ENCODE measurements around the gene ZNF580. TPM values are rescaled to one million over a fixed set of nuclear protein-coding genes. Genes with fewer than 3 reads are reported as not detected.

The ZNF580 gene
- polyA plus RNA-seq, 1 donor: 39.9 TPM

GRCh38 chr19:55644191-55644833, 3.5 kb downstream of the ZNF580 start:
- DNase-seq: no peak

- no peak for DNase-seq
Measured at GRCh38 chr19:55644842-55645511, 4.2 kb downstream of the ZNF580 start.

DNA sequence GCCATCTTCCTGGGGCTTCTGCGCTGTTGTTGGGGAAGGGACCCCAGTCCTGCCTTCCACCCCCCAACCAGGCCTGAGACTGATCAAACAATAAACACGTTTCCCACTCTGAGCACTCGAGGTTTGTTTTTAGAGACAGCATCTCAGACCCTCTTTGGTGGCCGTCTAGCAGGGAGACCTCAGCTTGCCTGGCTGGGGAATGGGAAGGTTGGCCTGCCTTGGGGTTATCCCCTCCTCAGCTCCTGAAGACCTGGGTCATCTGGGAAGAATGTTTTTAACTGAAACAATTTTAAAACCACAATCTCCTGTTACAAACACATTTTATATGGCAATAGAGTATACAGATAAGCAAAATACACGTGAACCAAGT, 4.7 kb downstream of the ZNF580 start:
- DNase-seq: no peak

- no peak for DNase-seq
Measured at GRCh38 chr19:55646889-55647731, 6.3 kb downstream of the ZNF580 start.

DNA sequence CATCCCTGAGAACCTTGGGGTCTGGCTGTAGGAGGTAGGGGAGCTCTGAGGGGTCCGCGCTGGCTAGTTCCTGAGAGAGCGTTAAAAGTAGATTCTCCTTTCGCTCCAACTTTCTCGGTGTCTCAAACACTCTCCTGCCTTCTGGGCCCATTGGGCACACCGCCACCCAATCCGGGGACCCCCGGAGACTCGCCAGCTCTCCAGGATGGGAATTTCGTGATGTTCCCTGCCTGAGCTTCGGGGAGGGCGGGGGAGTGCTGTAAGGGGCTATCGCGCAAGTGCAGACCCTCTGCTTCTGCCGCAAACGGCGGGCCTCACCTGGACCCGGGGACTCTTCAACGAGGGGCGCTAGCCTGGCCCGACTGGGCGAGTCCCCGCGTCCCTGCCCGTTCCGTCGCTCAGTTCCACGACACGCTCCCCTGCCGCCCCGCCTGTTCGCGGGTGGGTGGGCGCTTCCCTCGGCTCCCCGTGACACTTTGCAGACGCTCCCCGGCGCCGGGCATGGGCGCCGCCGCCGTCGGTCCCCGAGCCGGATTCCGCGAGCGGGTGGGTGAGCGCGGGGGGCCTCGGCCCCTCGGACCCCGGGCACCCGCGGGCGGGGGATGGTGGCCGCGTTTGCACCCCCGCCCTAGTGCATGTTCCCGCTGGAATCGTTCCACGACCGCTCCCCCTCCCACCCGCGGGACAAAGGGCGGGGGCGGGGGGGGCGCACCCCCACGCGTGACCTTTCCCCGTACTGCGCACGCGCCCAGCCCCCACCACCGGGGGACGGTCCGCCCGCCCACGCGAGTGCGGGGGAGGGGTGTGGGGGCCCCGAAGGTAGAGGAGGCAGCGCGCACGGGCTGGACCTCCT, 7.2 kb downstream of the ZNF580 start, which contains the start of gene CCDC106:
Gene CCDC106 (plus strand): TSS at position 481 of the 853 bp plus-strand sequence. CDS start 835 bp downstream, outside the sequence.
- peak; percentile 75 for DNase-seq

DNA sequence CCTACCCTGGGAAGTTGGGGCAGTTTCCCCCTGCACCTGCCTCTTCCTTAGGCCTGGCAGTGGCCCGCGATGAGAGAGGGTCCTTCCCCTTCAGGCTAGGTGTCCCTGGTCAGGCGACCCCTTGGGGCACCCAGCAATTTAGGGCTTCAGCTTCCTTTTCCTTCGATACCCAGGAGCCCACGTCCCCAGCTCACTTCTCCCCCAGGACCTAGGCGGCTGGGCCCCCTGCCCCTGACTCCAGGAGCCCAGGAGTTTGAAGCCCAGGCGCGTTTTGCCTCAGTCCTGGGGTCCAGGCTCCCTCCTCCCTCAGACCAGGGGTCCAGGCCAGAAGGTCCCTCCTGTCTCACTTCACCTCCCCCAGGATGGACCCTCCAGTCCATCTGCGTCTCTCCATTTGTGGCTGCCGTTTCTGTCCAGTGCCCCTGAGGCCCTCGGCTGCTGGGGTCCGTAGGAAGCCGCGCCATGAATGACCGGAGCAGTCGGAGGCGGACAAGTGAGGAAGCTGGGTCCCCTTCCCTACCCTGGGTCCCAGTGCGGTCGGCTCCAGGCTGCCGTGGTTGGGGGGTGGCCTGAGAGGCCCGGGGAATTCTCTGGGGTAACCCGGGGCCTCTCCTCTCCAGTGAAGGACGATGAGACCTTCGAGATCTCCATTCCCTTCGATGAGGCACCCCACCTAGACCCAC, 7.9 kb downstream of the ZNF580 start:
- no peak for DNase-seq

GRCh38 chr19:55649268-55650125, 8.7 kb downstream of the ZNF580 start:
- no peak for DNase-seq

DNA sequence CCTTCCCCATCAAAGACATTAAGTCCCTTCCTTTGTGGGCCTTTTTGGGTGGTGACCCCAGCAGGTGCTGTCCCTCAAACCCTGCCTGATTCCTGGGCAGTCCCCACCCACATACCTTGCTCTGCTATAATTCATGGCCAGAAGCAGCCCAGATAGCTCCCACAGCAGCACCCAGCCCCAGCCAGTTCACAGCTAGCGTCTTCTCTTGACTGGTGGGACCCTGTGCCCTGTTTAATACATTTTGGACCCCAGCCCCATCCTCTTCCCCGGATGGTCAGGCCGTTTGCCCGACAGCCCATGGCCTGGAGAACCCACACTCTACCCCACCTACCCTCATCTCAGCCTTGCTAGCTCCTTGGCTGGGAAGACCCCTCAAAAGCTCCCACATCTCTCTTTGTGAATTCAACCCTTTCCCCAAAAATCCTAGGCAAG, 9.3 kb downstream of the ZNF580 start:
- no peak for DNase-seq

DNA sequence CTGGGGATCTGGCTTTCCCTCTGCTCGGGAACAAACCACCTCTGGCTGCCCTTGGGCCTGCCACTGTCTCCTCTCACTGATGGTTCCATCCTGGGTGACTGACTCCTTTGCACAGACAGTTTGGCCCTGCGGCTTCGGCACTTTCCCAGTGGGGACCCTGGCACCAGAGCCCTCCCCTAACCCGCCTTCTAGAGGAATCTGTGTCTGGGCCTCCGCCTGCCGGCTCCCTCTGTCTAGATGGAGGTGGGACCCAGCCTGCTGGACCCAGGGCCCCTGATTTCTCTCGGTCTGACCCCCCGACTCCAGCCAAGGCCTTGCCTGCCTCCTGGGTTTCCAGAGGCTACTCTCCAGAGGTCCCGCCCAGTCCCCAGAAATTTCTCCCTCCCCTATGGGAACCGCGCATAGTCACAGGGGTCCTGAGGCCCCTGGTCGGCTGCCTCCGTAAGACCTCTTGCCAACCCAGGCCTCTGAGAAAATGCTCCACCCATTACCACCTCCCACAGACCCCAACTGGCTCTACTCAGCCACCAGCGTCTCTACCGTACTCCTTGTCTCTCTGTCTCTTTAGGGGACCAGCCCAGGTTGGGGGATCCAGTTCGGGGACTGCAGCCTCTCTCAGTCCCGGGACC, 9.9 kb downstream of the ZNF580 start:
- no peak for DNase-seq

- no peak for DNase-seq
Measured at GRCh38 chr19:55651236-55651635, 10.4 kb downstream of the ZNF580 start.

DNA sequence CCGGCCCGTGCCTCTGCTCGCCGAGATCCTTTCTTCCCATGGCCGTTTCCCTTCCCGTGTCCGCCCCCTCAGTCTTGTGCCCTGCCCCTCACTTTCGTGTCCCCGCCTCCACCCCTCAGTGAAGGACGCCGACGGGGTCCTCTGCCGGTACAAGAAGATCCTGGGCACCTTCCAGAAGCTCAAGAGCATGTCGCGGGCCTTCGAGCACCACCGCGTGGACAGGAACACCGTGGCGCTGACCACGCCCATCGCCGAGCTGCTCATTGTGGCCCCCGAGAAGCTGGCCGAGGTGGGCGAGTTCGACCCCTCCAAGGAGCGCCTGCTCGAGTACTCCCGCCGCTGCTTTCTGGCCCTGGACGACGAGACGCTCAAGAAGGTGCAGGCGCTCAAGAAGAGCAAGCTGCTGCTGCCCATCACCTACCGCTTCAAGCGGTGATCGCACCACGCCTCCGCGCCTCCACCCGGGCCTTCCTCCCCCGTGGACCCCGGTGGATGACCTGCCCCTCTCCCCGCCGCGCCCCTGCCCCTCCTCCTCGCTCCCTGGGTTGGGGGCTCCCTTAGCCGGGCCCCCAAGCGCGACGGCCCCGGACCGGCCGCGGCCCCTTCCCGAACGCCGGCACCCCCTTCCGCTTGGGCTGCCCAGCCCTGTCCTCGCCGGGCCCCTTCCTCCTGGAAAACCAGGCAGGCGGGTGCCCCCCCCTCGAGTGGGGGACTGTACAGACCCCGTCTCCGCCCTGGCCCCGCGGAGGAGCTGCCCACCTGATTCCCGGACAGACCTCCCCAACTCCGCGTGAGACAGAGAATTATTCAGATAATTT, 11.7 kb downstream of the ZNF580 start:
- DNase-seq: no peak

DNA sequence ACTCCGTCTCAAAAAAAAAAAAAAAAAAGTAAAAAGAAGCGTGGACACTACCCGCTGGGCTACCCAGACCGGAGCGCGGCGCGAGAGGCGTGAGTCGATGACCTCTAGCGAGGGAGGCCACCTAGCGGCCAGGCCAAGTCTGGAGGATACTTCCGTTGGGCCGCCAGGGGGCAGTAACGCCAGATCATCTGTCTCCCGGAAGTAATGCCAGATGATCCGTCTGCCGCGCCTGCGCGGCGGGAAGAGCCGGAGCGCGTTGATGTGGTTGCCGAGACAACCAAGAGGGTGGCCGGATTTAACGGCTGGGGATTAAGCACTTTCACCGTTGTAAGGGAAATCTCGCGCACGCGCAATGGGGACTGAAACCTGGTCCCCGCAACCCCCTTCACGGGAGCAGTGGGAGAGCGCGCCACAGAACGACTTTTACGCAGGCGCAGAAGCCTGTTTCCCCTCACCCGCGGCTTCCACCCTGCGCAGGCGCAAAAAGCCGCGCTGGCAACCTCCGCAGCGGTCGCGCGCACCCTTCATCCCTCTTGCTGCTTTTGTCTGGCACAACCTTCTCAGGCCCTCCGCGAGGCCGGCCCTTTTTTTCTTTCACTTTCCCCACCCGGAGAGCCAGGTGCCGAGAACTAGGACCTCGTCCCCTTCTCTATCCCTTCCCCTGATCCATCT, 13.0 kb downstream of the ZNF580 start:
- DNase-seq: peak; percentile 99

DNA sequence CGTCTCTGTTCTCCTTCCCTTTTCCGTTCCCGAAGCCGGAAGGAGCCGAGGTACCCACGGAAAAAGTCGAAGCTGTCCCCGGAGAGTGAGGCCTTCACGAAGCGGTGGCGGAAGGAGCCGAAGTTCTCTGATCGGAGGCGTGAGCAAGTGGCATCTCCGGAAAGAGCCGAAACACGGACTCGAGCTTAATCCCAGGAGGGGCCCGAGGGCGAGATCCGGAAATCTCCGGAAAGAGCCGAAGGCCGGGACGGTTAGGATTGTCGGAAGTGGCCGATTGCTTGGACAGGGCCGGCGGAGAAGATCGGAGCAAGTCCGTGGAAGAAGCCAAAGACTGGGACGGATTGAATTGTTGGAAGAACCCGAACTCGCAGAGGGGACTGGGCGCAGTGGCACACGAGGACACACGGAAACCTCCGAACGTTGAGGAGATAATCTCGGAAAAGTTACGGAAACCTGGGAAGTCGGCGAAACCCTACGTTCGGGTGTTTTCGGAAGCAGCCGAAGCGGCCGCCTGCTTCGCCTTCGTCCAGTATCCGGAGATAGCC, 13.6 kb downstream of the ZNF580 start:
- peak; percentile 100 for DNase-seq

- DNase-seq: peak; percentile 91
Measured at GRCh38 chr19:55654868-55655647, 14.3 kb downstream of the ZNF580 start, which contains the start of gene U2AF2. U2AF2 (plus strand) TSS chr19:55655035; CDS start chr19:55655105, 70 bp downstream.

- no peak for DNase-seq
Measured at GRCh38 chr19:55655648-55656040, 14.8 kb downstream of the ZNF580 start.

GRCh38 chr19:55656552-55656951, 15.8 kb downstream of the ZNF580 start:
- DNase-seq: no peak
